K562 (cell line): ENCODE measurements around the gene CDC42EP2. TPM values are rescaled to one million over a fixed set of nuclear protein-coding genes. Genes with fewer than 3 reads are reported as not detected.

ENCODE experiments used
- ATAC-seq: fragments of 200-7000 bp; cut with Tn5 transposase; 3 replicates; pipeline ENCODE4 v1.9.1; 2020; ENCODE audit warnings: moderate library complexity
- BruUV-seq: library from RNA; stranded (reverse); fragments of 400-500 nt; replicated peaks from 2 replicates; lab custom pipeline; 2021; lab: Mats Ljungman, UMichigan
- CTCF ChIA-PET: fragments of 300-600 bp; formaldehyde crosslinking; extraction: SDS; loops from one replicate; lab custom pipeline; 2021; ENCODE audit warnings: low intra/inter-chr PET ratio; lab: Yijun Ruan, JAX
- POLR2A ChIA-PET: fragments of 300-600, 350-650 bp; sonication (Branson Sonifier 250); formaldehyde crosslinking; extraction: SDS; loops from one replicate; lab custom pipeline; 2021; ENCODE audit warnings: antibody characterized with exemption, inconsistent platforms; lab: Yijun Ruan, JAX
- DNase-seq, 4 experiments: peaks; one replicate each; pipeline versions ENCODE4 v3.0.0 to v3.0.0-alpha.2; 2011 to 2018; ENCODE audit warnings: low spot score in 3 of 4, mixed read lengths in 3 of 4; ENCODE audit errors: extremely low read depth in 1 of 4
- FAIRE-seq: peaks from 2 replicates; lab custom pipeline; 2011; peaks lifted over from hg19 to GRCh38; lab: Jason Lieb, UNC
- H2AFZ ChIP-seq: 2 replicates; pipeline ENCODE4 v1.6.0; 2011; ENCODE audit warnings: low read depth, low read length, control low read depth, inconsistent platforms
- H3K27ac ChIP-seq: fragments of 200-600 bp; 3 replicates; pipeline ENCODE4 v1.8.0; 2011; ENCODE audit warnings: low read depth, mild to moderate bottlenecking, control low read depth, inconsistent platforms, low read length, moderate library complexity, mixed read lengths; ENCODE audit errors: extremely low read depth
- H3K27me3 ChIP-seq, 2 experiments: fragments of 300-600 bp in 1 of 2; 2 replicates in 1 of 2; 3 replicates in 1 of 2; pipeline versions ENCODE4 v1.6.0 to v1.8.0; 2011; ENCODE audit warnings: inconsistent platforms in 2 of 2, low read length in 2 of 2, mild to moderate bottlenecking in 1 of 2, mixed read lengths in 1 of 2, moderate library complexity in 1 of 2; ENCODE audit not compliant: control insufficient read depth in 2 of 2, insufficient read depth in 2 of 2
- H3K36me3 ChIP-seq: fragments of 300-600 bp; 3 replicates; pipeline ENCODE4 v1.8.0; 2011; ENCODE audit warnings: mild to moderate bottlenecking, low read length, inconsistent platforms; ENCODE audit not compliant: control insufficient read depth, insufficient read depth
- H3K4me1 ChIP-seq, 2 experiments: fragments of 200-600 bp in 1 of 2; replicated peaks in 1 of 2; 2 replicates in 1 of 2; 3 replicates in 1 of 2; pipeline versions ENCODE4 v1.5.1 to v1.8.0; 2011; ENCODE audit warnings: inconsistent platforms in 2 of 2, low read length in 2 of 2, mild to moderate bottlenecking in 1 of 2, mixed read lengths in 1 of 2, moderate library complexity in 1 of 2; ENCODE audit not compliant: control insufficient read depth in 2 of 2, insufficient read depth in 2 of 2
- H3K4me2 ChIP-seq: 2 replicates; pipeline ENCODE4 v1.6.1; 2011; ENCODE audit warnings: low read length, control low read depth, inconsistent platforms, mixed read lengths; ENCODE audit not compliant: insufficient read depth
- H3K4me3 ChIP-seq: fragments of 200-600 bp; sonication (generic), shearing (Covaris generic); 2 replicates; pipeline ENCODE4 v1.5.1; 2016; ENCODE audit warnings: control low read depth, inconsistent platforms
- H3K79me2 ChIP-seq: fragments of 200-600 bp; 3 replicates; pipeline ENCODE4 v1.8.0; 2011; ENCODE audit warnings: low read length, inconsistent platforms; ENCODE audit not compliant: control insufficient read depth, insufficient read depth
- H3K9ac ChIP-seq, 2 experiments: 2 replicates each; pipeline versions ENCODE4 v1.6.0 to v1.6.1; 2011; ENCODE audit warnings: low read depth in 2 of 2, low read length in 2 of 2, control low read depth in 1 of 2, inconsistent platforms in 1 of 2, mild to moderate bottlenecking in 1 of 2, mixed read lengths in 1 of 2; ENCODE audit not compliant: insufficient read depth in 1 of 2
- H3K9me1 ChIP-seq: one replicate; pipeline ENCODE4 v1.6.0; 2011; ENCODE audit warnings: inconsistent platforms, mild to moderate bottlenecking, low read length, moderate library complexity; ENCODE audit not compliant: control insufficient read depth, insufficient read depth
- H3K9me3 ChIP-seq: replicated peaks from 2 replicates; pipeline ENCODE4 v1.5.1; 2011; ENCODE audit warnings: low read depth, low read length, inconsistent platforms; ENCODE audit not compliant: control insufficient read depth, insufficient read depth
- H4K20me1 ChIP-seq: replicated peaks from 2 replicates; pipeline ENCODE4 v1.6.1; 2011; ENCODE audit warnings: low read length, inconsistent platforms, mixed read lengths; ENCODE audit not compliant: control insufficient read depth, insufficient read depth
- MYBL2 ChIP-seq, 2 experiments: fragments of 450-650 bp in 1 of 2; sonication (generic) in 1 of 2; formaldehyde crosslinking in 1 of 2; IDR thresholded peaks; 2 replicates each; pipeline versions ENCODE4 v1.6.1 to v1.8.1; 2017 to 2022; ENCODE audit warnings: borderline replicate concordance in 1 of 2, inconsistent platforms in 1 of 2, low read depth in 1 of 2, mild to moderate bottlenecking in 1 of 2, missing genetic modification reagents in 1 of 2, moderate library complexity in 1 of 2
- NFIC ChIP-seq: fragments of 450-650 bp; IDR thresholded peaks from 2 replicates; pipeline ENCODE4 v1.6.1; 2017; ENCODE audit warnings: mild to moderate bottlenecking, inconsistent platforms
- NFIX ChIP-seq: fragments of 250-450 bp; sonication (Bioruptor Pico); IDR thresholded peaks from 2 replicates; pipeline ENCODE4 v1.4.0; 2020; ENCODE audit warnings: low read depth, mild to moderate bottlenecking, moderate library complexity
- PML ChIP-seq: IDR thresholded peaks from 2 replicates; pipeline ENCODE4 v1.6.1; 2012; ENCODE audit warnings: low read length, inconsistent platforms
- PURB ChIP-seq: sonication (generic); formaldehyde crosslinking; IDR thresholded peaks from 2 replicates; pipeline ENCODE4 v1.9.0; 2021; ENCODE audit warnings: low read depth, mild to moderate bottlenecking, missing genetic modification reagents
- RBFOX2 ChIP-seq: fragments of 200-400 bp; formaldehyde crosslinking; IDR thresholded peaks from 2 replicates; pipeline ENCODE4 v1.6.1; 2017; ENCODE audit warnings: low read depth, mild to moderate bottlenecking, low read length, moderate library complexity
- ZNF668 ChIP-seq: fragments of 250-450 bp; sonication (Bioruptor Pico); IDR thresholded peaks from 2 replicates; pipeline ENCODE4 v1.8.0; 2022; ENCODE audit warnings: mild to moderate bottlenecking, inconsistent platforms
- WGBS: fragments of 100-300 bp; shearing (Covaris generic); methylation state at CpG from one replicate; pipeline ENCODE4 v1.1.6; 2016; ENCODE audit warnings: low coverage, mixed read lengths; ENCODE audit not compliant: insufficient coverage; ENCODE audit errors: missing lambda C conversion rate; 5-methylcytosine and 5-hydroxymethylcytosine counted together
- in situ Hi-C: fragments of 300-500 bp; cut with MboI; formaldehyde crosslinking; loops from 4 replicates; pipeline ENCODE4 v1.15.0; 2018; ENCODE audit warnings: inconsistent platforms, mixed read lengths
- intact Hi-C: fragments of 100-400 bp; cut with micrococcal nuclease; formaldehyde crosslinking; loops from 2 replicates; pipeline ENCODE4 v1.14.2; 2022
- polyA plus RNA-seq, 8 experiments: library from polyadenylated mRNA; depleted of rRNA in 4 of 8; stranded (reverse) in 5 of 8; unstranded in 3 of 8; fragments of >200 nt; fragmentation: Nextera tagmentation in 2 of 8; fragmentation: Illumina TruSeq in 1 of 8; extraction: Ambion mirVana in 2 of 8; extraction: Trizol in 1 of 8; gene quantifications; 2 replicates each; pipeline versions ENCODE4 v1.2.1 to v1.2.3, GENCODE V29; 2011 to 2014; ENCODE audit warnings: inconsistent platforms in 1 of 8, missing spikeins in 1 of 8
- total RNA-seq, 7 experiments: library from RNA; depleted of rRNA in 6 of 7; stranded (reverse); fragments of >200 nt in 6 of 7; fragmentation: Illumina TruSeq in 2 of 7; extraction: Trizol in 2 of 7; gene quantifications; 2 replicates each; pipeline versions ENCODE4 v1.2.1 to v1.2.3, GENCODE V29; 2011 to 2021; ENCODE audit warnings: low replicate concordance in 1 of 7

Gene CDC42EP2
- total and polyA plus RNA-seq, 9 of the 15 experiments (the other 6 are each of a cell fraction or from before 2014, with no cell fraction given) = 0.27 to 3.5 (median 0.83) TPM; not detected in 1

DNA sequence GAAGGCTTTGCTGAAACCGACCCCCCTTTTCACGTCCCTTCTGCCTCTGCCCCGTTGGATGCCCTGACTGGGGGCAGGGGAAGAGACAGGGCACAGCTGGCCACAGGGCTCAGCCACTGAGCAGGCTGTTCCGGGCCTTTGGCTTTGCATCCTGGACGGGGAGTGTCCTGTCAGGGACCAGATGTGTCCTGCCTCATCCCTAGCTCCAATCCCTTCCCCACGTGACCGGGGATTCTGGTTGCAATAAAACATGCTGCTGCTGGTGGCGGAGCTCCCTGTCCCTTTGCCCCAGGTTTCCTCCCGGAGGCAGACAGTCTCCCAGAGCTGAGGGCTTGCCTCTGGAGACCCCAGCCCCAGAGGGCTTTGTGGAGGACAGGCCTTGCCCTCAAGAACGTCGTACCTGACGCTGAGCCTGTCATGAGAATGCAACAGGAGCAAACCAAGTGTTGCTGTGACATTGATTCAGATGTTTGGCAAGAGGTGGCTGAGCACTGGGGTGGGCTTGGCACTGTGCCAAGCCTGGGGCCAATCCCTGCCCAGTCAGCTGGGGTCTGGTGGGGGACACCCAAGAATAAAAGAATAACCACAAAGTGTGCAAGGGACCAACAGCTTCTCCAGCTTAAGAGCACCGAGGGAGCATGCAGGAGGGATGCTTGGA is 7.3 kb downstream of the CDC42EP2 start:
- H3K4me2 ChIP-seq = no peak overlapping the region
- FAIRE-seq = no peak
- no TSS peak for BruUV-seq
- peaks cover 7% of the 10 kb centered on the region; the same call in 2 of the 3 replicates for H3K79me2 ChIP-seq
- in situ Hi-C loops = no loop called here
- H3K9me1 ChIP-seq = no peaks in the 10 kb centered on the region
- no peaks in the 10 kb centered on the region for H3K9me3 ChIP-seq
- TF ChIP-seq ZNF668 (CRISPR knock-in tag) (no peak), NFIC (peak; percentile 98), NFIX (CRISPR knock-in tag) (peak; percentile 95), RBFOX2 (0 out of 2 replicates have a peak, but pooled peaks have one; percentile 16), MYBL2 (IDR thresholded peaks at IDR 0.05; ENCODE audit: low read depth) (no peak), MYBL2 (CRISPR knock-in tag; IDR thresholded peaks at IDR 0.05; ENCODE audit: borderline replicate concordance) (no peak), PURB (CRISPR knock-in tag) (no peak), PML (0 out of 2 replicates have a peak, but pooled peaks have one; percentile 24)
- TF ChIP-seq, all 486 proteins: peak for 4
- DNase-seq = no peak
- no peak for ATAC-seq
- Histone ChIP-seq H3K4me3 (no peak overlapping the region), H2AFZ (no peak overlapping the region), H3K4me1 (peaks cover 5 to 13% of the 10 kb centered on the region in 2 experiments; a peak in 4 of 5 replicates), H3K27me3 (no peaks in the 10 kb centered on the region), H3K36me3 (peaks cover 24% of the 10 kb centered on the region; the same call in 2 of the 3 replicates), H3K27ac (no peak overlapping the region), H4K20me1 (0 out of 2 replicates have a peak, but pooled peaks cover 3% of the 10 kb centered on the region), H3K9ac (no peak overlapping the region; a peak in 1 of 4 replicates)
- ChIA-PET POLR2A (interaction anchor here (1.1 to 2.9 kb wide), 5 partner anchors 11 to 178 kb away, joined by 3 to 20 read pairs (median 4); partner anchors contain the start of gene DPF2), CTCF (interaction anchor here (0.5 to 0.6 kb wide), 2 partner anchors 31 to 264 kb away, joined by 3 read pairs; no protein-coding TSS in a partner anchor)
- intact Hi-C loops = no loop called here
- WGBS = 79% methylated on average over 13 of the region's 13 CpGs
